Body of pancreas (tissue), 4 donors: Measurements from ENCODE around the gene TTC7B. TPM values are rescaled to one million over a fixed set of nuclear protein-coding genes. Genes with fewer than 3 reads are reported as not detected.

Experiments
- ATAC-seq: fragments of 150-250 bp; one replicate; pipeline ENCODE4 v1.9.1; 2016
- DNase-seq, 4 donors: peaks; one replicate each; pipeline ENCODE4 v3.0.0-alpha.2; 2019
- H3K27ac ChIP-seq, 4 donors: fragments of 200-600 bp; sonication (generic); 1 replicate in 3 of 4; 2 replicates in 1 of 4; pipeline versions ENCODE4 v1.5.1 to v1.6.1; 2016 to 2019; ENCODE audit warnings: mild to moderate bottlenecking in 1 of 4, mixed read lengths in 1 of 4, moderate library complexity in 1 of 4
- H3K27me3 ChIP-seq, 2 donors: fragments of 200-600 bp; sonication (generic); one replicate each; pipeline ENCODE4 v1.6.0; 2016; ENCODE audit warnings: mild to moderate bottlenecking in 1 of 2
- H3K36me3 ChIP-seq, 2 donors: fragments of 200-600 bp; sonication (generic); replicated peaks in 1 of 2; 2 replicates each; pipeline ENCODE4 v1.5.1; 2016; ENCODE audit warnings: low read depth in 2 of 2; ENCODE audit not compliant: insufficient read depth in 1 of 2
- H3K4me1 ChIP-seq: fragments of 200-600 bp; sonication (generic); one replicate; pipeline ENCODE4 v1.6.0; 2016
- H3K4me3 ChIP-seq, 2 donors: fragments of 200-600 bp; sonication (generic); 1 replicate in 1 of 2; 2 replicates in 1 of 2; pipeline ENCODE4 v1.5.1; 2016 to 2019
- H3K9me3 ChIP-seq, 3 donors: fragments of 200-600 bp; sonication (generic); 1 replicate in 2 of 3; 2 replicates in 1 of 3; pipeline ENCODE4 v1.5.1; 2016
- POLR2A ChIP-seq, 3 donors: fragments of 450-650 bp; IDR thresholded peaks; one replicate each; pipeline ENCODE4 v1.6.1; 2016; ENCODE audit warnings: antibody characterized with exemption in 3 of 3, mild to moderate bottlenecking in 2 of 3
- WGBS, 2 donors: methylation state at CpG; one replicate each; pipeline ENCODE4 v1.1.5; 2017; 5-methylcytosine and 5-hydroxymethylcytosine counted together
- intact Hi-C: fragments of 100-400 bp; cut with DNase I; formaldehyde crosslinking; loops from one replicate; pipeline ENCODE4 v1.15.1; 2023
- total RNA-seq, 2 donors: library from RNA; depleted of rRNA; stranded (reverse); fragments of >200 nt; gene quantifications; one replicate each; pipeline ENCODE4 v1.1.0, GENCODE V29; 2016
- TF ChIP-seq, protein P1 (sequence below), 7 experiments: fragments of 450-650 bp in 4 of 7; fragments of 200-600 bp in 3 of 7; sonication (generic) in 3 of 7; IDR thresholded peaks; one replicate each; pipeline ENCODE4 v1.5.1; 2016 to 2019; ENCODE audit warnings: antibody characterized with exemption in 7 of 7

TTC7B gene
- total RNA-seq, 2 donors from 2014 or later = 15.3 to 44.2 TPM

DNA sequence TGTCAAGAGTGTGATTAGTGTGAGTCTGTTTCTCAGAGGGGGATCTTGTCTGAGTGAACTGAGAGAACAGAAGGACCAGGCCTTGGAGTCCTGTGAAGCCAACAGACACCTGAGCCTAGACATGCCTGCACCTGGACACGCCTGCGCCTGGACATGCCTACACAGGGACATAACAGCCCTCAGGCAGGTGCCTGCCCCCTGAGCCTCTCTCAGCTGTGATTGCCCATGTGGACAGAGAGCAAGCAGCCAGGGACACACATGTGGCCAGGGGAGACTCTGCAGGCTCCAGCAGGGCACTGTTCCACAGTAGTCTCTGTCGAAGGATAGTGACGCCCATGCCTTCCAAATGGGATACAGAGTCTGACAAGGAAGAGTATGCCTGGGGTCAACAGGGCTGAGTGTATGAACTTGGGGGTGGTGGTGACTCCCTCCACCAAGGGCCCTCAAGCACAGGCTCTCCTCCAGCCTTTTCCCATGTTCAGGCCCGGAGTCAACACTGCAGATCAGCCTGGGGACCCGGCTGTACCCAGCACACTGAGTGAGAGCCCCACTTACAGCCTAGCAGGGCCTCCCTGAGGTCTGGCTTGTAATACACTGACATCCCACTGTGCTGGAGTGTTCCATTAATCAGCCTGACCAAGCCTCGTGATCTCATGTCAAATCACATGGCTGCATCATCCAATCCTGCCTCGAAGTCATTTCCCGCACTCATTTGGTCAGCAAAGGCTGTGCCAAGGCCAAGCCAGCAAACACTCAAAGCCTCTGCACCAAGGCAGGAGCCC is 246.4 kb downstream of the TTC7B start:
- ATAC-seq (no peak), DNase-seq (no peak)
- intact Hi-C loops = no loop called here

DNA sequence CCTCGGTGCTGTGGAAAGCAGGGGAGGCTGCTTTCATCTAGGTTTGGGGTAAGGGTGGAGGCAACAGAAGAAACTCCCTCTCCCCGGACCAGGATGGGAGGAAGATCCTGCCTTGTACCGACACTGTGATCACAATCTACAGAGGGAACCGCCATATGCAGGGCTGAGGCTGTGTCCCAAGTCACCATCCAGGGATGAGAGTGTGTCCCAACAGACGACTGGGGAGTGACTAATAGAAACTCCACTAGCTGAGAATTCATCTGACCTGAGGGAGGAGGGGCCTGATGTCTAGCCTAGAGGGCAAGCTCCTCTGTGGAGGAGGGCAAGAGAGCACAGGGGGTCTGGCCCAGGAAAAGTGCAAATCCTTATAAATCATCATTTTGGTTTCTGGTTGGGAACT is 247.0 kb downstream of the TTC7B start:
- intact Hi-C loops = no loop called here
- Histone ChIP-seq H3K27ac (no peak overlapping the region), H3K27me3 (no peaks in the 10 kb centered on the region), H3K36me3 (no peaks in the 10 kb centered on the region), H3K4me3 (no peak overlapping the region), H3K9me3 (no peaks in the 10 kb centered on the region), H3K4me1 (no peaks in the 10 kb centered on the region)
- ATAC-seq (no peak), DNase-seq (no peak)
- TF ChIP-seq, protein P1, sequence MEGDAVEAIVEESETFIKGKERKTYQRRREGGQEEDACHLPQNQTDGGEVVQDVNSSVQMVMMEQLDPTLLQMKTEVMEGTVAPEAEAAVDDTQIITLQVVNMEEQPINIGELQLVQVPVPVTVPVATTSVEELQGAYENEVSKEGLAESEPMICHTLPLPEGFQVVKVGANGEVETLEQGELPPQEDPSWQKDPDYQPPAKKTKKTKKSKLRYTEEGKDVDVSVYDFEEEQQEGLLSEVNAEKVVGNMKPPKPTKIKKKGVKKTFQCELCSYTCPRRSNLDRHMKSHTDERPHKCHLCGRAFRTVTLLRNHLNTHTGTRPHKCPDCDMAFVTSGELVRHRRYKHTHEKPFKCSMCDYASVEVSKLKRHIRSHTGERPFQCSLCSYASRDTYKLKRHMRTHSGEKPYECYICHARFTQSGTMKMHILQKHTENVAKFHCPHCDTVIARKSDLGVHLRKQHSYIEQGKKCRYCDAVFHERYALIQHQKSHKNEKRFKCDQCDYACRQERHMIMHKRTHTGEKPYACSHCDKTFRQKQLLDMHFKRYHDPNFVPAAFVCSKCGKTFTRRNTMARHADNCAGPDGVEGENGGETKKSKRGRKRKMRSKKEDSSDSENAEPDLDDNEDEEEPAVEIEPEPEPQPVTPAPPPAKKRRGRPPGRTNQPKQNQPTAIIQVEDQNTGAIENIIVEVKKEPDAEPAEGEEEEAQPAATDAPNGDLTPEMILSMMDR (IDR thresholded peaks at IDR 0.05) = no peak
- TF ChIP-seq POLR2A (IDR thresholded peaks at IDR 0.05) = no peak
- 80 to 84% methylated on average over 5 of the region's 5 CpGs for WGBS, 2 donors

More for the DNA sequence above, 246.4 kb downstream of the TTC7B start:
- Histone ChIP-seq H3K4me1 (no peaks in the 10 kb centered on the region), H3K9me3 (no peaks in the 10 kb centered on the region), H3K4me3 (no peak overlapping the region), H3K27me3 (no peaks in the 10 kb centered on the region), H3K27ac (no peak overlapping the region), H3K36me3 (no peaks in the 10 kb centered on the region)
- TF ChIP-seq, protein P1 (IDR thresholded peaks at IDR 0.05) = no peak
- no peak for TF ChIP-seq POLR2A (IDR thresholded peaks at IDR 0.05)
- 92 to 93% methylated on average over 7 to 9 of the region's 9 CpGs for WGBS, 2 donors

DNA sequence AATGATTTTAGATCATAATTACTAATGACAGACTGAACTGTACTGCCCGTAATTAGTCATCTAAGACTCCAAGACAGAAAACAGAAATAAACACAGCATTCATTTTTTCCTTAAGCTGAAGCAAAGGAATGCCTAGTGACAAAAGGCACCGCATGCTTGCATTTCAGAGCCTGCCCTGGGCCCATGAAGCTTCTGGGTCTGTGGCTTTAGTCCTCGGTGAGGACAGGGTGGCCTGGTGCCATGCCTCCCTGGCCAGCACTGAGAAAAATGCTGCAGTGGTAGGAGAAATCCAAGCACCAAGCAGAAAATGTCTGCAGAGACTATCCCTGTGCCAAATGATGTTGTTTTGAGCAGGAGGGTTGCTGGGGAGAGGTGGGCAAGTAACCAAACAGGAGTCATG is 247.8 kb downstream of the TTC7B start:
- Histone ChIP-seq H3K27ac (no peak overlapping the region), H3K9me3 (no peaks in the 10 kb centered on the region), H3K36me3 (no peaks in the 10 kb centered on the region), H3K4me3 (no peak overlapping the region), H3K4me1 (no peaks in the 10 kb centered on the region), H3K27me3 (no peaks in the 10 kb centered on the region)
- intact Hi-C loops = no loop called here
- DNase-seq (no peak), ATAC-seq (no peak)
- no peak for TF ChIP-seq POLR2A (IDR thresholded peaks at IDR 0.05)
- TF ChIP-seq, protein P1 (IDR thresholded peaks at IDR 0.05) = no peak
- 76 to 80% methylated on average over 3 of the region's 3 CpGs for WGBS, 2 donors

DNA sequence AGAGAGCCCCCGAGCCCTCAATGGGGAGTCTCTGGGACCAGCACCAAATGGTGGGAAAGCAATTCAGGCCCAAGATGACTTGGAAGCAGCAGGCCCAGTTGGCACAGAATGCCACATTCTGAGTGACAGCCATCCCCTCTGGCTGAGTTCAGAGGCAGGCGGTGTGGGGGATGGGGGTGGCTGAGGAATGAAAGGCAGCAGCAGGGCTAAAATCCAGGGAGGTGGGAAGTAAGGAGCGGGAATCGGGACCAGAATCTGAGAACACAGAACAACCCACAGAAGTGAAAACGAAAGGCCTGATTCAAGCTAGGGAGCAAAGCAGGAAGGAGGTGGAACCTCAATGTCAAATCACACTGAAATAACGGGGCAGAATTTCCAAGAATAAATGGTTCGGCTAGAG is 248.2 kb downstream of the TTC7B start:
- Histone ChIP-seq H3K27me3 (no peaks in the 10 kb centered on the region), H3K27ac (no peak overlapping the region), H3K36me3 (no peaks in the 10 kb centered on the region), H3K9me3 (no peaks in the 10 kb centered on the region), H3K4me1 (no peaks in the 10 kb centered on the region), H3K4me3 (no peak overlapping the region)
- ATAC-seq (no peak), DNase-seq (no peak)
- 89 to 91% methylated on average over 7 of the region's 7 CpGs for WGBS, 2 donors
- TF ChIP-seq, protein P1 (IDR thresholded peaks at IDR 0.05) = no peak
- no peak for TF ChIP-seq POLR2A (IDR thresholded peaks at IDR 0.05)
- intact Hi-C loops = no loop called here

DNA sequence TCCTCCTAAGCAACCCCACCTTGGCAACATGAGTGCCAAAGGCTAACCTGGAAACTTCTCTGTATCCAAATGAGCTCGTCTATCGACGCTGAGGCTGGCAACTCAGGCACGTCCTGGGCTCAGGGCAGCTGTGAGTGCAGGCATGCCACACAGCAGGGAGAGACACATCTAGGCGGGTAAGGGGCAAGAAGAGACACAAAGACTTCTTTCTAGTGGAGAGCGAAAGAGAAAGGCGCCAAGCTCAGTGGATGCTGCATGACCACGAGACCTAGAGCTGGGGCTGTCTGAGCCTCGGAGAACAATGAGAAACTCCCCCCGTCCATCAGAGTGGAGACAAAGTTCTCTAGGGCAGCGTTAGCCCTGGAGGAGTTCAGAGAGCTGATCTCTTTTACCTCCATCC is 249.0 kb downstream of the TTC7B start:
- no peak for ATAC-seq
- intact Hi-C loops = no loop called here
- no peaks in the 10 kb centered on the region for H3K36me3 ChIP-seq
- DNase-seq = no peak
- no peaks in the 10 kb centered on the region for H3K27me3 ChIP-seq
- TF ChIP-seq POLR2A (IDR thresholded peaks at IDR 0.05) = no peak
- TF ChIP-seq, protein P1 (IDR thresholded peaks at IDR 0.05) = no peak
- WGBS, 2 donors = 91 to 97% methylated on average over 11 of the region's 11 CpGs
- H3K27ac ChIP-seq = no peak overlapping the region
- no peaks in the 10 kb centered on the region for H3K9me3 ChIP-seq
- no peaks in the 10 kb centered on the region for H3K4me1 ChIP-seq
- no peak overlapping the region for H3K4me3 ChIP-seq
